Heart left ventricle (tissue), 16 donors: ENCODE measurements around the gene NAXD. TPM values are rescaled to one million over a fixed set of nuclear protein-coding genes. Genes with fewer than 3 reads are reported as not detected.
A peak's percentile ranks its signal among the peaks of the same experiment; 100 is the strongest.

Experiments used
- ATAC-seq, 4 donors: fragments of 200-7000 bp; cut with Tn5 transposase; one replicate each; pipeline ENCODE4 v1.9.1; 2020 to 2022; ENCODE audit warnings: moderate library complexity in 4 of 4, mild to moderate bottlenecking in 3 of 4, moderate number of reproducible peaks in 1 of 4
- DNase-seq, 5 donors: peaks; one replicate each; pipeline ENCODE4 v3.0.0-alpha.2; 2020
- H3K27ac ChIP-seq, 12 donors: fragments of 200-600 bp; sonication (generic) in 4 of 12; one replicate each; pipeline versions ENCODE4 v1.5.0 to v1.8.0; 2016 to 2022; ENCODE audit warnings: mild to moderate bottlenecking in 2 of 12
- H3K27me3 ChIP-seq, 9 donors: fragments of 200-600 bp; sonication (generic) in 2 of 9; one replicate each; pipeline versions ENCODE4 v1.5.1 to v1.8.0; 2016 to 2022; ENCODE audit warnings: mild to moderate bottlenecking in 3 of 9
- H3K36me3 ChIP-seq, 9 donors: fragments of 200-600 bp; sonication (generic) in 2 of 9; one replicate each; pipeline versions ENCODE4 v1.5.0 to v1.8.0; 2018 to 2022; ENCODE audit warnings: mild to moderate bottlenecking in 2 of 9
- H3K4me1 ChIP-seq, 12 donors: fragments of 200-600 bp; sonication (generic) in 4 of 12; one replicate each; pipeline versions ENCODE4 v1.5.0 to v1.8.0; 2016 to 2022; ENCODE audit warnings: mild to moderate bottlenecking in 3 of 12
- H3K4me3 ChIP-seq, 12 donors: fragments of 200-600 bp; sonication (generic) in 4 of 12; one replicate each; pipeline versions ENCODE4 v1.5.0 to v1.8.0; 2017 to 2022; ENCODE audit warnings: mild to moderate bottlenecking in 9 of 12, moderate library complexity in 4 of 12
- H3K9me3 ChIP-seq, 12 donors: fragments of 200-600 bp; sonication (generic) in 4 of 12; one replicate each; pipeline versions ENCODE4 v1.5.0 to v1.8.0; 2016 to 2022; ENCODE audit warnings: mild to moderate bottlenecking in 1 of 12
- POLR2A ChIP-seq, 2 donors: fragments of 450-650 bp; IDR thresholded peaks; one replicate each; pipeline ENCODE4 v1.6.1; 2017; ENCODE audit warnings: antibody characterized with exemption in 2 of 2, mild to moderate bottlenecking in 2 of 2, moderate library complexity in 2 of 2
- WGBS, 4 donors: extraction: QIAGEN DNeasy Blood & Tissue Kit in 2 of 4; methylation state at CpG; one replicate each; pipeline versions ENCODE4 v1.1.5 to v1.1.7; 2013 to 2018; 5-methylcytosine and 5-hydroxymethylcytosine counted together
- intact Hi-C, 10 donors: fragments of 100-400 bp; cut with DNase I; formaldehyde crosslinking; loops; one replicate each; pipeline versions ENCODE4 v1.11.1 to v1.14.2; 2022
- polyA plus RNA-seq, 2 donors: library from polyadenylated mRNA; stranded (reverse); fragments of 200-250 nt; gene quantifications; one replicate each; pipeline ENCODE4 v1.2.3, GENCODE V29; 2013
- total RNA-seq, 9 donors: library from RNA; depleted of rRNA in 2 of 9; stranded (reverse); fragments of >200 nt in 2 of 9; fragmentation: NEBNext Ultra II Directional in 3 of 9; extraction: Animal tissue kit (Norgen Biotek cat#: 25700) in 3 of 9; gene quantifications; one replicate each; pipeline versions ENCODE4 v1.1.0 to v1.2.4, GENCODE V29; 2016 to 2023
- TF ChIP-seq, protein P1 (sequence below), 12 donors: fragments of 200-600 bp; sonication (generic) in 4 of 12; IDR thresholded peaks; one replicate each; pipeline versions ENCODE4 v1.5.0 to v1.8.0; 2018 to 2022; ENCODE audit warnings: antibody characterized with exemption in 12 of 12, mild to moderate bottlenecking in 5 of 12
- donor health status: ischemic (EF 13 %, LVEDD 7.1; RV severe dilation, severe dysfunction).
- donor health status: healthy with polysubstance abuse.
- donor health status: DM: no; HTN: yes; CAD: no.
- donor health status: DM: no; HTN: no; CAD: no.
- donor health status: ischemic (EF 25% LVEDD 6.9; RV normal size, moderate dysfunction).
- donor health status: ischemic (EF 25% LVEDD 5.7; RV mildly dilated, moderate dysfunction).
- donor health status: healthy.
- donor health status: DM: yes; HTN: yes; CAD: no.
- donor health status: ischemic (EF 35%, LVEDD 5.7; RV mildly dilated, moderate dysfunction).
- donor health status: nonischemic (EF 11% LVEDD 7.7; RV severe dilation, severe dysfunction).
- donor health status: DM: yes; HTN: yes; CAD: no.
- donor health status: PGD.
- donor health status: ischemic (EF 29% LVEDD 5.4; RV normal size, mild dysfunction).
- donor health status: nonischemic (EF 23%, LVEDD 6.1; RV moderate dilation, normal function).

The NAXD gene
- total and polyA plus RNA-seq, 11 donors: 19.2 to 31.4 (median 23.4) TPM

DNA sequence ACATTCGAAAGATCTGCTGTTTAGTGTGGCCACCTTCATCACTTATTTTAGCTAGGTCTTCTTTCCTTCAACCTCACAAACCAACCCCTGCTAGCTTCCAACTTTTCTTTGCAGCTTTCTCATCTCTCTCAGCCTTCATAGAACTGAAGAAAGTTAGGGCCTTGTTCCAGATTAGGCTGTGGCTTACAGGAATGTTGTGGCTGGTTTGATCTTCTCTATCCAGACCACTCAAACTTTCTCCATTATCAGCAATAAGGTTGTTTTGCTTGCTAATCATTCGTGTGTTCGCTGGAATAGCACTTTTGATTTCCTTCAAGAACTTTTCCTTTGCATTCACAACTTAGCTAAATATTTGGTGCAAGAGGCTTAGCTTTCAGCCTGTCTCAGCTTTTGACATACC is 45.9 kb downstream of the NAXD start:
- Histone ChIP-seq H3K36me3 (peaks cover 0 to 84% (median 54%) of the 10 kb centered on the region in 9 donors), H3K4me1 (peaks cover 0 to 46% (median 0%) of the 10 kb centered on the region in 12 donors), H3K4me3 (no peak overlapping the region), H3K27ac (no peak overlapping the region), H3K27me3 (no peaks in the 10 kb centered on the region), H3K9me3 (peaks cover 0 to 20% (median 0%) of the 10 kb centered on the region in 12 donors)
- no peak for DNase-seq
- TF ChIP-seq POLR2A (IDR thresholded peaks at IDR 0.05): no peak
- TF ChIP-seq, protein P1, sequence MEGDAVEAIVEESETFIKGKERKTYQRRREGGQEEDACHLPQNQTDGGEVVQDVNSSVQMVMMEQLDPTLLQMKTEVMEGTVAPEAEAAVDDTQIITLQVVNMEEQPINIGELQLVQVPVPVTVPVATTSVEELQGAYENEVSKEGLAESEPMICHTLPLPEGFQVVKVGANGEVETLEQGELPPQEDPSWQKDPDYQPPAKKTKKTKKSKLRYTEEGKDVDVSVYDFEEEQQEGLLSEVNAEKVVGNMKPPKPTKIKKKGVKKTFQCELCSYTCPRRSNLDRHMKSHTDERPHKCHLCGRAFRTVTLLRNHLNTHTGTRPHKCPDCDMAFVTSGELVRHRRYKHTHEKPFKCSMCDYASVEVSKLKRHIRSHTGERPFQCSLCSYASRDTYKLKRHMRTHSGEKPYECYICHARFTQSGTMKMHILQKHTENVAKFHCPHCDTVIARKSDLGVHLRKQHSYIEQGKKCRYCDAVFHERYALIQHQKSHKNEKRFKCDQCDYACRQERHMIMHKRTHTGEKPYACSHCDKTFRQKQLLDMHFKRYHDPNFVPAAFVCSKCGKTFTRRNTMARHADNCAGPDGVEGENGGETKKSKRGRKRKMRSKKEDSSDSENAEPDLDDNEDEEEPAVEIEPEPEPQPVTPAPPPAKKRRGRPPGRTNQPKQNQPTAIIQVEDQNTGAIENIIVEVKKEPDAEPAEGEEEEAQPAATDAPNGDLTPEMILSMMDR (IDR thresholded peaks at IDR 0.05): no peak
- 96 to 100% (median 97%) methylated on average over 3 of the region's 3 CpGs for WGBS, 4 donors
- intact Hi-C loops: no loop called here
- no peak for ATAC-seq

- peaks cover 0 to 92% (median 62%) of the 10 kb centered on the region in 9 donors for H3K36me3 ChIP-seq
Observed at GRCh38 chr13:110662091-110662490, 46.7 kb downstream of the NAXD start.

DNA sequence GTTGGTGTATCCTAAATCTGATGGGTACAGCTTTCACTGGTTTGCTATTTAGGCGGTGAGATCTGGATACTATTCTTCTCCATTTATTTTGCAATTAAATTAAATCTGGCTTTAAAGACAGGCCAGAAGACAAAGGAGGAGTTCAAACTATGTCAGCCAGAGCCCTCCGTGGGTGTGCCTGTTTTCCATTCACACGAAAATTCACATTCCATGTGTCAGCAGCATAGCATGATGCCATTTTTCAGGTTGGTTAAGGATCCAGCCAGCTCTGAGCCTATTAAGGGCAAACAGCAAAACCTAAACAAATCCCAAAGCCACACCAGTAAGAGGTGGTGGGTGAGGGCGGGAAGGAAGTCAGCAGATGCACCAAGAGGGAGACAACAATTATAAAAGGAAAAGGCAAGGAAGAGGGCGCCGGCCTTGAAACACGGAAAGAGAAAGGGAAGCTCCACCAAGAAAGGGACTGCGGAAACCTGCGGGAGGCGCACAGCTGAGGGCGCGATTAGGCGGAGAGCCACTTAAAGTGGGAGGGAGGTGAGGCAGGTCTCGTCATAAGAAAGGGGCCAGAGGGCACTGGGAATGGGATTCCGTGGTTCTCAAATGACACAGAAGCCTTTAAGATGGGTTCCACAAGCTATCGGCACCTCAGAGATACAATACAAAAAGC is 47.6 kb downstream of the NAXD start:
- DNase-seq (no peak), ATAC-seq (no peak)
- Histone ChIP-seq H3K4me1 (peaks cover 0 to 41% (median 0%) of the 10 kb centered on the region in 12 donors), H3K27me3 (no peaks in the 10 kb centered on the region), H3K4me3 (no peak overlapping the region), H3K9me3 (peaks cover 0 to 17% (median 0%) of the 10 kb centered on the region in 12 donors), H3K27ac (peak overlapping the region in 2 of 12 donors; percentile 20 to 74), H3K36me3 (peaks cover 0 to 91% (median 70%) of the 10 kb centered on the region in 9 donors)
- TF ChIP-seq, protein P1 (IDR thresholded peaks at IDR 0.05): no peak
- no peak for TF ChIP-seq POLR2A (IDR thresholded peaks at IDR 0.05)
- WGBS, 4 donors: 95 to 97% (median 96%) methylated on average over 16 of the region's 16 CpGs
- intact Hi-C loops: no loop called here

More at GRCh38 chr13:110662091-110662490, 46.7 kb downstream of the NAXD start:
- H3K9me3 ChIP-seq: peaks cover 0 to 20% (median 0%) of the 10 kb centered on the region in 12 donors
- intact Hi-C loops: no loop called here
- TF ChIP-seq POLR2A (IDR thresholded peaks at IDR 0.05): no peak
- TF ChIP-seq, protein P1 (IDR thresholded peaks at IDR 0.05): no peak
- no peak overlapping the region for H3K27ac ChIP-seq
- 94 to 98% (median 97%) methylated on average over 25 of the region's 25 CpGs for WGBS, 4 donors
- DNase-seq: no peak
- H3K4me3 ChIP-seq: no peak overlapping the region
- H3K4me1 ChIP-seq: peaks cover 0 to 48% (median 0%) of the 10 kb centered on the region in 12 donors
- H3K27me3 ChIP-seq: no peaks in the 10 kb centered on the region
- no peak for ATAC-seq

DNA sequence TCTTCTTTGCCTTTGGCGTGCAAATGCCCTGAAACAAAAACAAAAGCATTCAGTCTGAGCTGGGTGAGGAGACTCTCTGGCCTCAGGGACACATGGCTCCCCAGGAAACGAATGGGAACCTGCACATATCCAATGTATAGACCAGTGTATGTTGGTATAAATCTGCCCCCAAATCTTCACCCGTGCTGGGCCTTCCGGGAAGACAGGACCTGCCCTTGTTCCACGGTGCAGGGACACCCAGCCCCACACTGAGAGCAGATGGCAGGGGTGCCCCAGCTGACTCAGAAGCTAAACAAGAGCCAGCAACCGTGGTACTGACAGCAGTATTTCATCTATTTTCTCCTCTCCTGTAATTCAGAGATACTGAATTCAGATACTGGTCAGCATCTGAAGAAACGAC is 48.1 kb downstream of the NAXD start:
- WGBS, 4 donors: 78 to 82% (median 80%) methylated on average over 6 to 7 of the region's 7 CpGs
- peaks cover 0 to 85% (median 71%) of the 10 kb centered on the region in 9 donors for H3K36me3 ChIP-seq

More for the DNA sequence above, 48.1 kb downstream of the NAXD start:
- Histone ChIP-seq H3K4me1 (peaks cover 0 to 35% (median 0%) of the 10 kb centered on the region in 12 donors), H3K4me3 (no peak overlapping the region), H3K27me3 (no peaks in the 10 kb centered on the region), H3K27ac (peak overlapping the region in 2 of 12 donors; percentile 20 to 74), H3K9me3 (peaks cover 0 to 14% (median 0%) of the 10 kb centered on the region in 12 donors)
- DNase-seq (no peak), ATAC-seq (no peak)
- intact Hi-C loops: no loop called here
- no peak for TF ChIP-seq POLR2A (IDR thresholded peaks at IDR 0.05)
